GM12878 (cell line): ENCODE data around the gene DNAH1. TPM values are rescaled to one million over a fixed set of nuclear protein-coding genes. Genes with fewer than 3 reads are reported as not detected.

ENCODE experiments used
- ATAC-seq: fragments of 200-7000 bp; cut with Tn5 transposase; 3 replicates; pipeline ENCODE4 v1.9.1; 2020; ENCODE audit warnings: mild to moderate bottlenecking, moderate library complexity
- BruUV-seq: library from RNA; stranded (reverse); fragments of 400-500 nt; replicated peaks from 2 replicates; lab custom pipeline; 2021; lab: Mats Ljungman, UMichigan
- CTCF ChIA-PET: fragments of 300-600 bp; sonication (Branson Sonifier 250); formaldehyde crosslinking; extraction: SDS; loops from one replicate; lab custom pipeline; 2021; ENCODE audit warnings: inconsistent platforms; lab: Yijun Ruan, JAX
- POLR2A ChIA-PET: fragments of 350-600 bp; formaldehyde crosslinking; extraction: SDS; loops from one replicate; lab custom pipeline; 2021; ENCODE audit warnings: inconsistent platforms; lab: Charles Lee
- RAD21 ChIA-PET: fragments of 300-600 bp; sonication (Branson Sonifier 250); formaldehyde crosslinking; loops from one replicate; lab custom pipeline; 2023; ENCODE audit warnings: antibody characterized with exemption; ENCODE audit not compliant: unreplicated experiment; lab: Charles Lee
- SMC1A ChIA-PET: fragments of 300-600 bp; sonication (Branson Sonifier 250); formaldehyde crosslinking; loops from one replicate; lab custom pipeline; 2023; ENCODE audit not compliant: unreplicated experiment, uncharacterized antibody; lab: Charles Lee
- DNase-seq: peaks from one replicate; pipeline ENCODE4 v3.0.0-alpha.2; 2011; ENCODE audit warnings: low read depth, low spot score
- FAIRE-seq: peaks from 3 replicates; lab custom pipeline; 2011; peaks lifted over from hg19 to GRCh38; lab: Jason Lieb, UNC
- H2AFZ ChIP-seq: 2 replicates; pipeline ENCODE4 v1.6.0; 2011; ENCODE audit warnings: low read depth, low read length, control low read depth; ENCODE audit not compliant: control insufficient read depth
- H3K27ac ChIP-seq: 2 replicates; pipeline ENCODE4 v1.5.1; 2011; ENCODE audit warnings: control low read depth; ENCODE audit not compliant: control insufficient read depth, insufficient read depth
- H3K27me3 ChIP-seq, 2 experiments: replicated peaks in 1 of 2; 2 replicates each; pipeline versions ENCODE4 v1.6.0 to v1.6.1; 2011; ENCODE audit warnings: low read length in 1 of 2; ENCODE audit not compliant: control insufficient read depth in 2 of 2, insufficient read depth in 2 of 2
- H3K36me3 ChIP-seq, 2 experiments: 2 replicates each; pipeline ENCODE4 v1.5.1; 2011; ENCODE audit warnings: low read length in 1 of 2; ENCODE audit not compliant: control insufficient read depth in 2 of 2, insufficient read depth in 2 of 2
- H3K4me1 ChIP-seq: 2 replicates; pipeline ENCODE4 v1.6.1; 2011; ENCODE audit warnings: mild to moderate bottlenecking, low read length, moderate library complexity, mixed read lengths; ENCODE audit not compliant: control insufficient read depth, insufficient read depth
- H3K4me2 ChIP-seq: 2 replicates; pipeline ENCODE4 v1.6.0; 2011; ENCODE audit warnings: control low read depth; ENCODE audit not compliant: control insufficient read depth, insufficient read depth
- H3K4me3 ChIP-seq: fragments of 200-600 bp; sonication (generic); 2 replicates; pipeline ENCODE4 v1.5.1; 2016
- H3K79me2 ChIP-seq: 2 replicates; pipeline ENCODE4 v1.6.0; 2011; ENCODE audit warnings: low read length; ENCODE audit not compliant: control insufficient read depth, insufficient read depth
- H3K9ac ChIP-seq: 2 replicates; pipeline ENCODE4 v1.8.0; 2011; ENCODE audit warnings: low read length, control low read depth, mixed read lengths; ENCODE audit not compliant: control insufficient read depth, insufficient read depth
- H3K9me3 ChIP-seq: replicated peaks from 3 replicates; pipeline ENCODE4 v1.5.1; 2011; ENCODE audit warnings: mild to moderate bottlenecking, low read length; ENCODE audit not compliant: control insufficient read depth, insufficient read depth
- H4K20me1 ChIP-seq: 2 replicates; pipeline ENCODE4 v1.6.0; 2011; ENCODE audit not compliant: control insufficient read depth, insufficient read depth
- BHLHE40 ChIP-seq, 2 experiments: fragments of 450-650 bp in 1 of 2; IDR thresholded peaks; 2 replicates each; pipeline ENCODE4 v1.6.1; 2011 to 2017; ENCODE audit warnings: low read depth in 2 of 2, borderline replicate concordance in 1 of 2, improper control_type of control experiment in 1 of 2, low read length in 1 of 2, mild to moderate bottlenecking in 1 of 2
- WGBS: methylation state at CpG from one replicate; pipeline ENCODE4 v1.1.6; 2016; ENCODE audit warnings: low lambda C conversion rate; ENCODE audit not compliant: insufficient replicate concordance, insufficient coverage; ENCODE audit errors: missing lambda C conversion rate; 5-methylcytosine and 5-hydroxymethylcytosine counted together
- in situ Hi-C: fragments of 300-500 bp; cut with MboI; formaldehyde crosslinking; loops from 9 replicates; pipeline ENCODE4 v1.14.3; 2018; ENCODE audit warnings: mixed read lengths
- intact Hi-C: fragments of 100-400 bp; cut with micrococcal nuclease; formaldehyde crosslinking; loops from one replicate; pipeline ENCODE4 v1.14.2; 2022; ENCODE audit not compliant: unreplicated experiment
- polyA plus RNA-seq, 11 experiments: library from polyadenylated mRNA; depleted of rRNA in 4 of 11; unstranded in 6 of 11; stranded (reverse) in 5 of 11; fragments of >200 nt; fragmentation: Nextera tagmentation in 4 of 11; fragmentation: Illumina TruSeq in 1 of 11; extraction: Ambion mirVana in 4 of 11; extraction: Trizol in 1 of 11; gene quantifications; 1 replicate in 1 of 11; 2 replicates in 10 of 11; pipeline versions ENCODE4 v1.2.1 to v1.2.3, GENCODE V29; 2011 to 2016; ENCODE audit warnings: inconsistent platforms in 2 of 11, missing spikeins in 2 of 11, low read depth in 1 of 11
- total RNA-seq, 4 experiments: library from RNA; depleted of rRNA in 3 of 4; stranded (reverse); fragments of >200 nt in 3 of 4; fragmentation: Illumina TruSeq in 1 of 4; extraction: Trizol in 1 of 4; gene quantifications; 2 replicates each; pipeline versions ENCODE4 v1.2.1 to v1.2.3, GENCODE V29; 2013 to 2021
- TF ChIP-seq, protein P1 (sequence below): fragments of 450-650 bp; IDR thresholded peaks from 2 replicates; pipeline ENCODE4 v1.6.1; 2017; ENCODE audit warnings: borderline replicate concordance

The DNAH1 gene
- total and polyA plus RNA-seq, 10 of the 15 experiments (the other 5 are each of a cell fraction or from before 2014, with no cell fraction given), result 0.31 to 5.8 (median 2.7) TPM

DNA sequence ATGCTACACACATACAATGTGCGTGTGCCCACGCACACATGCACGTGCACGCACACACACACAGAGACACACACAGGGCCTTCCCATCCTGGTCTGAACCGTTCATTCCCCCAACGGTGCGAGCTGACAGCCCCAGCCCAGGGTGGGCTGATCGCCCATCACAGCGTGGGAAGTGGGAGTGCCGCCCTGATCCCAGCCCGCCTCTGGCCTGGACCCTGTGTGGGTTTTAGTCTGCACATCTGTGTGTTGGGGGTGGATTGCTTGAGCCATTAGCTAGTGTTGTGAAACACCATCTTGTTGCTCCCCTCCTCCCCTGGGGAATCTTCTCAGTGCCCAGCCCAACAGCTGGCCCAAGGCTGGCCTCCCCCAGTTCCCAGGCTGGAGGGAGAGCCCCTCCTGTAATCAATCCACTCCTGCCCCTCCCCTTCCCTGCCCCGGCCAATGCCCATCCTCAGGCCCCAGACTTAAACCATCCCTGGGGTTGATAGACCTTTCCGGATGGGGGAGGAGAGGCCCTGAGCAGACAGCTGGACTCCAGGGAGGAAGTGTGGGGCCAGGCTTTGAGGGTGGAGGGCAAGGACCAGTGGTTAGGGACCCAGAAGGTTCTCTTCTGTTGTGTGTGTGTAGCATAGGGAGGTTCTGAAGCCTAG is 120.5 kb downstream of the DNAH1 start:
- Histone ChIP-seq H4K20me1 (no peaks in the 10 kb centered on the region), H3K4me1 (no peaks in the 10 kb centered on the region), H2AFZ (no peak overlapping the region), H3K27me3 (no peaks in the 10 kb centered on the region), H3K4me2 (no peak overlapping the region), H3K4me3 (no peak overlapping the region), H3K36me3 (no peaks in the 10 kb centered on the region), H3K9me3 (no peaks in the 10 kb centered on the region), H3K9ac (no peak overlapping the region), H3K79me2 (no peaks in the 10 kb centered on the region), H3K27ac (no peak overlapping the region)
- TF ChIP-seq, protein P1, sequence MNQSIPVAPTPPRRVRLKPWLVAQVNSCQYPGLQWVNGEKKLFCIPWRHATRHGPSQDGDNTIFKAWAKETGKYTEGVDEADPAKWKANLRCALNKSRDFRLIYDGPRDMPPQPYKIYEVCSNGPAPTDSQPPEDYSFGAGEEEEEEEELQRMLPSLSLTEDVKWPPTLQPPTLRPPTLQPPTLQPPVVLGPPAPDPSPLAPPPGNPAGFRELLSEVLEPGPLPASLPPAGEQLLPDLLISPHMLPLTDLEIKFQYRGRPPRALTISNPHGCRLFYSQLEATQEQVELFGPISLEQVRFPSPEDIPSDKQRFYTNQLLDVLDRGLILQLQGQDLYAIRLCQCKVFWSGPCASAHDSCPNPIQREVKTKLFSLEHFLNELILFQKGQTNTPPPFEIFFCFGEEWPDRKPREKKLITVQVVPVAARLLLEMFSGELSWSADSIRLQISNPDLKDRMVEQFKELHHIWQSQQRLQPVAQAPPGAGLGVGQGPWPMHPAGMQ, result no peak
- TF ChIP-seq BHLHE40 (IDR thresholded peaks at IDR 0.05; ENCODE audit: borderline replicate concordance in 1 of 2, low read depth in 2 of 2, low read length in 1 of 2), result peak in 1 of 2 experiments; percentile 52; a peak in 1 of 4 replicates
- RAD21 ChIA-PET, result interaction anchor here (1.5 kb wide), 1 partner anchor 10 kb away, joined by 3 read pairs; no protein-coding TSS in a partner anchor
- intact Hi-C loops, result no loop called here
- in situ Hi-C loops, result no loop called here
- WGBS, result 47% methylated on average over 13 of the region's 13 CpGs
- no peak for DNase-seq
- ATAC-seq, result no peak
- FAIRE-seq, result no peak
- BruUV-seq, result no TSS peak
- SMC1A ChIA-PET, result interaction anchor here (1.0 to 1.6 kb wide), 2 partner anchors 11 to 12 kb away, joined by 3 read pairs; no protein-coding TSS in a partner anchor
- CTCF ChIA-PET, result interaction anchor here (0.6 to 4.2 kb wide), 2 partner anchors 10 to 205 kb away, joined by 3 to 35 read pairs; partner anchors contain the start of gene SEMA3G
- POLR2A ChIA-PET, result no interaction called here
